Naive thymus-derived CD4-positive, alpha-beta T cell (primary cell): ENCODE results near the gene IFIH1. TPM values are rescaled to one million over a fixed set of nuclear protein-coding genes. Genes with fewer than 3 reads are reported as not detected.

Experiments used
- ATAC-seq: fragments of 150-1000 bp; cut with Tn5 transposase; 2 replicates; pipeline ENCODE4 v1.10.0; 2021; ENCODE audit warnings: mild to moderate bottlenecking, moderate library complexity
- CTCF ChIA-PET: fragments of 350-600 bp; sonication (Branson Sonifier 250); formaldehyde crosslinking; loops from one replicate; lab custom pipeline; 2021; ENCODE audit warnings: antibody characterized with exemption; lab: Charles Lee
- POLR2A ChIA-PET: fragments of 350-600 bp; sonication (Branson Sonifier 250); formaldehyde crosslinking; loops from one replicate; lab custom pipeline; 2021; ENCODE audit warnings: antibody characterized with exemption, inconsistent platforms; lab: Charles Lee
- DNase-seq, 9 donors: peaks; one replicate each; pipeline versions ENCODE4 v3.0.0 to v3.0.0-alpha.2; 2020 to 2022; ENCODE audit warnings: mixed read lengths in 1 of 9
- H3K27ac ChIP-seq: one replicate; pipeline ENCODE4 v1.7.0; 2013; ENCODE audit warnings: mild to moderate bottlenecking, low read depth, low read length, moderate library complexity
- H3K27me3 ChIP-seq, 2 donors: one replicate each; pipeline ENCODE4 v1.7.0; 2013; ENCODE audit warnings: low read length in 2 of 2, mild to moderate bottlenecking in 2 of 2, moderate library complexity in 2 of 2; ENCODE audit not compliant: control insufficient read depth in 2 of 2, insufficient read depth in 2 of 2
- H3K36me3 ChIP-seq, 3 experiments: 1 replicate in 2 of 3; 2 replicates in 1 of 3; pipeline ENCODE4 v1.7.0; 2013; ENCODE audit warnings: low read length in 3 of 3, mild to moderate bottlenecking in 3 of 3, moderate library complexity in 1 of 3; ENCODE audit not compliant: insufficient read depth in 3 of 3, control insufficient read depth in 2 of 3
- H3K4me1 ChIP-seq, 2 donors: one replicate each; pipeline ENCODE4 v1.7.0; 2013; ENCODE audit warnings: low read length in 2 of 2, mild to moderate bottlenecking in 2 of 2, moderate library complexity in 1 of 2; ENCODE audit not compliant: control insufficient read depth in 2 of 2, insufficient read depth in 2 of 2
- H3K4me3 ChIP-seq: 2 replicates; pipeline ENCODE4 v1.7.0; 2013; ENCODE audit warnings: mild to moderate bottlenecking, low read length
- H3K9me3 ChIP-seq, 3 experiments: 1 replicate in 2 of 3; 2 replicates in 1 of 3; pipeline ENCODE4 v1.7.0; 2013; ENCODE audit warnings: low read length in 3 of 3; ENCODE audit not compliant: control insufficient read depth in 2 of 3
- H3K27ac Mint-ChIP-seq, 9 donors: one replicate each; pipeline ENCODE4 v1.8.0; 2020 to 2022; ENCODE audit warnings: mixed read lengths in 9 of 9, mild to moderate bottlenecking in 8 of 9, moderate library complexity in 5 of 9, inconsistent platforms in 2 of 9
- H3K27me3 Mint-ChIP-seq, 5 donors: one replicate each; pipeline ENCODE4 v1.8.0; 2021 to 2022; ENCODE audit warnings: mixed read lengths in 5 of 5, mild to moderate bottlenecking in 1 of 5
- H3K36me3 Mint-ChIP-seq, 5 donors: one replicate each; pipeline ENCODE4 v1.8.0; 2020 to 2022; ENCODE audit warnings: mixed read lengths in 5 of 5, mild to moderate bottlenecking in 3 of 5, inconsistent platforms in 1 of 5
- H3K4me1 Mint-ChIP-seq, 7 donors: one replicate each; pipeline ENCODE4 v1.8.0; 2020 to 2022; ENCODE audit warnings: mixed read lengths in 7 of 7, mild to moderate bottlenecking in 3 of 7, inconsistent platforms in 1 of 7
- H3K4me3 Mint-ChIP-seq, 10 donors: one replicate each; pipeline ENCODE4 v1.8.0; 2020 to 2022; ENCODE audit warnings: mild to moderate bottlenecking in 10 of 10, mixed read lengths in 10 of 10, moderate library complexity in 6 of 10, inconsistent platforms in 2 of 10
- H3K9me3 Mint-ChIP-seq, 11 donors: one replicate each; pipeline ENCODE4 v1.8.0; 2020 to 2022; ENCODE audit warnings: mixed read lengths in 11 of 11, mild to moderate bottlenecking in 4 of 11, inconsistent platforms in 1 of 11, moderate library complexity in 1 of 11
- intact Hi-C, 2 donors: fragments of 100-400 bp; cut with micrococcal nuclease; formaldehyde crosslinking; loops; one replicate each; pipeline ENCODE4 v1.15.1; 2023
- polyA plus RNA-seq, 2 donors: library from polyadenylated mRNA; unstranded; fragments of 300-500 nt; fragmentation: Illumina TruSeq; gene quantifications; one replicate each; pipeline ENCODE4 v1.2.3, GENCODE V29; 2021
- total RNA-seq, 6 experiments: library from RNA in 5 of 6; stranded (reverse) in 5 of 6; gene quantifications; 1 replicate in 5 of 6; 2 replicates in 1 of 6; pipeline ENCODE4 v1.2.3 and lab custom pipeline; 2021 to 2026

The IFIH1 gene
- total and polyA plus RNA-seq, 7 experiments from 2014 or later: 14.5 to 77.9 (median 23.1) TPM

- peaks cover 22 to 42% of the 10 kb centered on the region in 2 donors for H3K4me1 ChIP-seq
- Mint-ChIP-seq H3K36me3 (peaks cover 0 to 29% (median 4%) of the 10 kb centered on the region in 5 donors), H3K4me1 (peaks cover 43 to 73% (median 66%) of the 10 kb centered on the region in 7 donors), H3K27me3 (no peaks in the 10 kb centered on the region), H3K4me3 (peak overlapping the region; percentile 89 to 100 (median 95)), H3K27ac (peak overlapping the region; percentile 96 to 100 (median 97)), H3K9me3 (peaks cover 0 to 2% (median 0%) of the 10 kb centered on the region in 11 donors)
- peak; percentile 2 for ATAC-seq
- H3K4me3 ChIP-seq: peak overlapping the region; percentile 93
- H3K27ac ChIP-seq: peak overlapping the region; percentile 85
- intact Hi-C loops: loop anchor here (1.0 to 10.0 kb wide), 16 partner anchors 8 to 1241 kb away; partner anchors contain the start of genes DPP4 (in 2 of the 2), GCA (in 2 of the 2) and PSMD14 (in 1 of the 2)
- H3K9me3 ChIP-seq: no peaks in the 10 kb centered on the region
- no peaks in the 10 kb centered on the region for H3K27me3 ChIP-seq
- ChIA-PET CTCF (interaction anchor here (3.9 kb wide), 1 partner anchor 18 kb away, joined by 12 read pairs; no protein-coding TSS in a partner anchor), POLR2A (interaction anchor here (1.0 to 2.3 kb wide), 5 partner anchors 8 to 25 kb away, joined by 3 to 12 read pairs (median 5); partner anchors contain the start of gene GCA)
- H3K36me3 ChIP-seq: no peaks in the 10 kb centered on the region
- peak in 5 of 9 donors; percentile 10 to 47 (median 23) for DNase-seq
Observed at GRCh38 chr2:162317861-162318327, 590 bp downstream of the IFIH1 start.

- Mint-ChIP-seq H3K27ac (peak overlapping the region; percentile 96 to 100 (median 97)), H3K27me3 (no peaks in the 10 kb centered on the region), H3K9me3 (peaks cover 0 to 2% (median 0%) of the 10 kb centered on the region in 11 donors), H3K36me3 (peaks cover 0 to 30% (median 4%) of the 10 kb centered on the region in 5 donors), H3K4me1 (peaks cover 44 to 80% (median 73%) of the 10 kb centered on the region in 7 donors), H3K4me3 (peak overlapping the region; percentile 89 to 100 (median 95))
- Histone ChIP-seq H3K27me3 (no peaks in the 10 kb centered on the region), H3K9me3 (no peaks in the 10 kb centered on the region), H3K4me3 (peak overlapping the region; percentile 93), H3K27ac (peak overlapping the region; percentile 85), H3K4me1 (peaks cover 22 to 42% of the 10 kb centered on the region in 2 donors), H3K36me3 (no peaks in the 10 kb centered on the region)
- POLR2A ChIA-PET: interaction anchor here (1.0 to 1.8 kb wide), 2 partner anchors 14 to 19 kb away, joined by 4 to 5 read pairs; no protein-coding TSS in a partner anchor
- intact Hi-C loops: loop anchor here (2.0 to 10.0 kb wide), 11 partner anchors 16 to 1240 kb away; partner anchors contain the start of gene DPP4 (in 2 of the 2)
- DNase-seq: no peak
- CTCF ChIA-PET: interaction anchor here (3.9 kb wide), 1 partner anchor 17 kb away, joined by 12 read pairs; no protein-coding TSS in a partner anchor
- no peak for ATAC-seq
Observed at GRCh38 chr2:162317058-162317742, 1.3 kb downstream of the IFIH1 start.

GRCh38 chr2:162316590-162316989, 1.9 kb downstream of the IFIH1 start:
- Mint-ChIP-seq H3K27me3 (no peaks in the 10 kb centered on the region), H3K36me3 (peaks cover 0 to 31% (median 4%) of the 10 kb centered on the region in 5 donors), H3K4me3 (peak overlapping the region; percentile 78 to 100 (median 95)), H3K9me3 (peaks cover 0 to 2% (median 0%) of the 10 kb centered on the region in 11 donors), H3K27ac (peak overlapping the region; percentile 60 to 100 (median 96)), H3K4me1 (peaks cover 47 to 86% (median 78%) of the 10 kb centered on the region in 7 donors)
- intact Hi-C loops: loop anchor here (2.0 to 10.0 kb wide), 11 partner anchors 16 to 1239 kb away; partner anchors contain the start of gene DPP4 (in 2 of the 2)
- ChIA-PET POLR2A (interaction anchor here (0.5 kb wide), 1 partner anchor 1910 kb away, joined by 3 read pairs; no protein-coding TSS in a partner anchor), CTCF (interaction anchor here (0.6 kb wide), 1 partner anchor 18 kb away, joined by 4 read pairs; no protein-coding TSS in a partner anchor)
- Histone ChIP-seq H3K36me3 (no peaks in the 10 kb centered on the region), H3K27ac (peak overlapping the region; percentile 85), H3K4me1 (peaks cover 22 to 42% of the 10 kb centered on the region in 2 donors), H3K27me3 (no peaks in the 10 kb centered on the region), H3K4me3 (peak overlapping the region; percentile 93), H3K9me3 (no peaks in the 10 kb centered on the region)
- no peak for ATAC-seq
- DNase-seq: no peak

GRCh38 chr2:162315938-162316337, 2.5 kb downstream of the IFIH1 start:
- H3K36me3 Mint-ChIP-seq: peaks cover 0 to 29% (median 7%) of the 10 kb centered on the region in 5 donors
- peak overlapping the region in 5 of 9 donors; percentile 8 to 100 (median 97) for H3K27ac Mint-ChIP-seq
- CTCF ChIA-PET: interaction anchor here (0.6 to 0.7 kb wide), 2 partner anchors 9 to 17 kb away, joined by 3 to 4 read pairs; no protein-coding TSS in a partner anchor
- Histone ChIP-seq H3K36me3 (no peaks in the 10 kb centered on the region), H3K27me3 (no peaks in the 10 kb centered on the region), H3K4me1 (peaks cover 22 to 42% of the 10 kb centered on the region in 2 donors), H3K4me3 (peak overlapping the region; percentile 5), H3K27ac (no peak overlapping the region), H3K9me3 (no peaks in the 10 kb centered on the region)
- peaks cover 0 to 2% (median 0%) of the 10 kb centered on the region in 11 donors for H3K9me3 Mint-ChIP-seq
- peaks cover 44 to 86% (median 77%) of the 10 kb centered on the region in 7 donors for H3K4me1 Mint-ChIP-seq
- DNase-seq (no peak), ATAC-seq (no peak)
- POLR2A ChIA-PET: no interaction called here
- H3K27me3 Mint-ChIP-seq: no peaks in the 10 kb centered on the region
- intact Hi-C loops: loop anchor here (2.0 to 10.0 kb wide), 11 partner anchors 15 to 1239 kb away; partner anchors contain the start of gene DPP4 (in 2 of the 2)
- peak overlapping the region; percentile 2 to 100 (median 95) for H3K4me3 Mint-ChIP-seq

- Mint-ChIP-seq H3K4me1 (peaks cover 29 to 77% (median 68%) of the 10 kb centered on the region in 7 donors), H3K9me3 (peaks cover 0 to 2% (median 0%) of the 10 kb centered on the region in 11 donors), H3K27ac (peak overlapping the region in 4 of 9 donors; percentile 1 to 79 (median 38)), H3K4me3 (peak overlapping the region in 2 of 10 donors; percentile 10 to 35), H3K27me3 (no peaks in the 10 kb centered on the region), H3K36me3 (peaks cover 5 to 41% (median 24%) of the 10 kb centered on the region in 5 donors)
- Histone ChIP-seq H3K4me3 (no peak overlapping the region), H3K36me3 (peaks cover 0 to 3% (median 0%) of the 10 kb centered on the region in 3 experiments), H3K4me1 (peaks cover 22 to 26% of the 10 kb centered on the region in 2 donors), H3K27me3 (no peaks in the 10 kb centered on the region), H3K9me3 (no peaks in the 10 kb centered on the region), H3K27ac (no peak overlapping the region)
- CTCF ChIA-PET: interaction anchor here (0.6 to 2.1 kb wide), 5 partner anchors 9 to 1401 kb away, joined by 3 to 6 read pairs (median 6); no protein-coding TSS in a partner anchor
- POLR2A ChIA-PET: no interaction called here
- no peak for ATAC-seq
- no peak for DNase-seq
- intact Hi-C loops: loop anchor here in 1 of 2 donors (10.0 kb wide), 1 partner anchor 358 kb away; no protein-coding TSS in a partner anchor
Observed at GRCh38 chr2:162312853-162313252, 5.6 kb downstream of the IFIH1 start.
